SK-N-SH (cell line): ENCODE measurements around the gene RARS2.

Source experiments
- RAD21 ChIP-seq: IDR thresholded peaks from 2 replicates; pipeline ENCODE4 v1.6.1; 2012; ENCODE audit warnings: mild to moderate bottlenecking, low read length
- TF ChIP-seq, protein P1 (sequence below): IDR thresholded peaks from 2 replicates; pipeline ENCODE4 v1.6.1; 2012; ENCODE audit warnings: mild to moderate bottlenecking, low read depth, low read length, moderate library complexity

DNA sequence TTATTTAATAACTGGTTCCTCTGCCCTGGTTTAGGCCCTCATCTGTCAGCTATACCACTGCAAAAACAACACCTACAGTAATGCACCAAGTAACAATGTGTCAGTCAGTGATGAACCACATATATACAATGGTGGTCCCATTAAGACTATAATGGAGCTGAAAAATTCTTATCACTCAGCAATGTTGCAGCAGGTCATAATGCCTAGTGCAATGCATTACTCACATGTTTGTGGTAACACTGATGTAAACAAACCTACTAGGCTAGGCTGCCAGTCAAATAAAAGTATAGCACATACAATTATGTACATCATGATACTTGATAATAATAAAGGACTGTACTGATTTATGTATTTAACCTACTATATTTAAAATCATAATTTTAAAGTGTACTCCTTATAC is 31.3 kb downstream of the RARS2 start:
- TF ChIP-seq, protein P1, sequence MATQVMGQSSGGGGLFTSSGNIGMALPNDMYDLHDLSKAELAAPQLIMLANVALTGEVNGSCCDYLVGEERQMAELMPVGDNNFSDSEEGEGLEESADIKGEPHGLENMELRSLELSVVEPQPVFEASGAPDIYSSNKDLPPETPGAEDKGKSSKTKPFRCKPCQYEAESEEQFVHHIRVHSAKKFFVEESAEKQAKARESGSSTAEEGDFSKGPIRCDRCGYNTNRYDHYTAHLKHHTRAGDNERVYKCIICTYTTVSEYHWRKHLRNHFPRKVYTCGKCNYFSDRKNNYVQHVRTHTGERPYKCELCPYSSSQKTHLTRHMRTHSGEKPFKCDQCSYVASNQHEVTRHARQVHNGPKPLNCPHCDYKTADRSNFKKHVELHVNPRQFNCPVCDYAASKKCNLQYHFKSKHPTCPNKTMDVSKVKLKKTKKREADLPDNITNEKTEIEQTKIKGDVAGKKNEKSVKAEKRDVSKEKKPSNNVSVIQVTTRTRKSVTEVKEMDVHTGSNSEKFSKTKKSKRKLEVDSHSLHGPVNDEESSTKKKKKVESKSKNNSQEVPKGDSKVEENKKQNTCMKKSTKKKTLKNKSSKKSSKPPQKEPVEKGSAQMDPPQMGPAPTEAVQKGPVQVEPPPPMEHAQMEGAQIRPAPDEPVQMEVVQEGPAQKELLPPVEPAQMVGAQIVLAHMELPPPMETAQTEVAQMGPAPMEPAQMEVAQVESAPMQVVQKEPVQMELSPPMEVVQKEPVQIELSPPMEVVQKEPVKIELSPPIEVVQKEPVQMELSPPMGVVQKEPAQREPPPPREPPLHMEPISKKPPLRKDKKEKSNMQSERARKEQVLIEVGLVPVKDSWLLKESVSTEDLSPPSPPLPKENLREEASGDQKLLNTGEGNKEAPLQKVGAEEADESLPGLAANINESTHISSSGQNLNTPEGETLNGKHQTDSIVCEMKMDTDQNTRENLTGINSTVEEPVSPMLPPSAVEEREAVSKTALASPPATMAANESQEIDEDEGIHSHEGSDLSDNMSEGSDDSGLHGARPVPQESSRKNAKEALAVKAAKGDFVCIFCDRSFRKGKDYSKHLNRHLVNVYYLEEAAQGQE = no peak
- no peak for TF ChIP-seq RAD21
